Astrocyte of the cerebellum (primary cell): Measurements from ENCODE around the gene ARL5A.

Source experiments
- DNase-seq: peaks from one replicate; pipeline ENCODE4 v3.0.0-alpha.2; 2011; ENCODE audit warnings: low read depth
- H3K4me3 ChIP-seq: 2 replicates; pipeline ENCODE4 v1.5.1; 2011; ENCODE audit warnings: mild to moderate bottlenecking, low read depth, low read length, moderate library complexity
- CTCF ChIP-seq: IDR thresholded peaks from 2 replicates; pipeline ENCODE4 v1.5.1; 2012; ENCODE audit warnings: low read length, low read depth, moderate library complexity, mild to moderate bottlenecking; ENCODE audit errors: missing control alignments
- in situ Hi-C: cut with HindIII; loops from 2 replicates; pipeline ENCODE4 v1.10.0; 2017; ENCODE audit warnings: low sequenced_read_pairs

Gene ARL5A

GRCh38 chr2:151769606-151770005 lies 58.6 kb downstream of the ARL5A start:
- TF ChIP-seq CTCF = no peak
- H3K4me3 ChIP-seq = no peak overlapping the region
- in situ Hi-C loops = no loop called here
- no peak for DNase-seq

- no peak for TF ChIP-seq CTCF
- DNase-seq = no peak
- H3K4me3 ChIP-seq = no peak overlapping the region
- in situ Hi-C loops = no loop called here
Observed at GRCh38 chr2:151767536-151767935, 60.7 kb downstream of the ARL5A start.

- no peak for DNase-seq
- no peak overlapping the region for H3K4me3 ChIP-seq
- no peak for TF ChIP-seq CTCF
- in situ Hi-C loops = no loop called here
Observed at GRCh38 chr2:151766437-151767153, 61.6 kb downstream of the ARL5A start.

- no peak for TF ChIP-seq CTCF
- no peak overlapping the region for H3K4me3 ChIP-seq
- in situ Hi-C loops = no loop called here
- DNase-seq = no peak
Observed at GRCh38 chr2:151765760-151766410, 62.3 kb downstream of the ARL5A start.

- no peak overlapping the region for H3K4me3 ChIP-seq
- TF ChIP-seq CTCF = no peak
- peak; percentile 19 for DNase-seq
- in situ Hi-C loops = no loop called here
Observed at GRCh38 chr2:151762694-151763093, 65.5 kb downstream of the ARL5A start.

- in situ Hi-C loops = no loop called here
- no peak overlapping the region for H3K4me3 ChIP-seq
- TF ChIP-seq CTCF = no peak
- DNase-seq = no peak
Observed at GRCh38 chr2:151761687-151762086, 66.5 kb downstream of the ARL5A start.
